Measurements from ENCODE around the gene SMPD4. TPM values are rescaled to one million over a fixed set of nuclear protein-coding genes. Genes with fewer than 3 reads are reported as not detected.
"Not testable (repeated sequence)": the region's sequence is repeated elsewhere in the genome, so short reads cannot be mapped to it uniquely, and the experiment has no call there.

The SMPD4 gene, protein sequence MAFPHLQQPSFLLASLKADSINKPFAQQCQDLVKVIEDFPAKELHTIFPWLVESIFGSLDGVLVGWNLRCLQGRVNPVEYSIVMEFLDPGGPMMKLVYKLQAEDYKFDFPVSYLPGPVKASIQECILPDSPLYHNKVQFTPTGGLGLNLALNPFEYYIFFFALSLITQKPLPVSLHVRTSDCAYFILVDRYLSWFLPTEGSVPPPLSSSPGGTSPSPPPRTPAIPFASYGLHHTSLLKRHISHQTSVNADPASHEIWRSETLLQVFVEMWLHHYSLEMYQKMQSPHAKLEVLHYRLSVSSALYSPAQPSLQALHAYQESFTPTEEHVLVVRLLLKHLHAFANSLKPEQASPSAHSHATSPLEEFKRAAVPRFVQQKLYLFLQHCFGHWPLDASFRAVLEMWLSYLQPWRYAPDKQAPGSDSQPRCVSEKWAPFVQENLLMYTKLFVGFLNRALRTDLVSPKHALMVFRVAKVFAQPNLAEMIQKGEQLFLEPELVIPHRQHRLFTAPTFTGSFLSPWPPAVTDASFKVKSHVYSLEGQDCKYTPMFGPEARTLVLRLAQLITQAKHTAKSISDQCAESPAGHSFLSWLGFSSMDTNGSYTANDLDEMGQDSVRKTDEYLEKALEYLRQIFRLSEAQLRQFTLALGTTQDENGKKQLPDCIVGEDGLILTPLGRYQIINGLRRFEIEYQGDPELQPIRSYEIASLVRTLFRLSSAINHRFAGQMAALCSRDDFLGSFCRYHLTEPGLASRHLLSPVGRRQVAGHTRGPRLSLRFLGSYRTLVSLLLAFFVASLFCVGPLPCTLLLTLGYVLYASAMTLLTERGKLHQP
- polyA plus RNA-seq (ENCODE audit: insufficient read length in 12 of 12): 10 to 100 TPM in 11 of 12 donors, not detected in 1; 34.4 to 63.5 (median 36.8) TPM
- long read RNA-seq, donor 1, partial matches to known transcripts: 857 of 914 reads
- long read RNA-seq, donor 1, other reads (novel, unspliced or antisense): 54 of 914 reads
- long read RNA-seq, donor 2, full-length matches to known transcripts: 5 of 16 reads
- long read RNA-seq, donor 2, partial matches to known transcripts: 11 of 16 reads
- long read RNA-seq, donor 2, other reads (novel, unspliced or antisense): 0 of 16 reads
- long read RNA-seq, donor 3, full-length matches to known transcripts: 2 of 2 reads
- long read RNA-seq, donor 3, partial matches to known transcripts: 0 of 2 reads
- long read RNA-seq, donor 3, other reads (novel, unspliced or antisense): 0 of 2 reads
- long read RNA-seq, donor 4, full-length matches to known transcripts: 2 of 2 reads
- long read RNA-seq, donor 4, partial matches to known transcripts: 0 of 2 reads
- long read RNA-seq, donor 4, other reads (novel, unspliced or antisense): 0 of 2 reads
- long read RNA-seq, donor 5, full-length matches to known transcripts: 5 of 876 reads
- long read RNA-seq, donor 5, partial matches to known transcripts: 822 of 876 reads
- long read RNA-seq, donor 5, other reads (novel, unspliced or antisense): 49 of 876 reads
- long read RNA-seq, donor 6, full-length matches to known transcripts: 3 of 3 reads
- long read RNA-seq, donor 6, partial matches to known transcripts: 0 of 3 reads
- long read RNA-seq, donor 6, other reads (novel, unspliced or antisense): 0 of 3 reads
- long read RNA-seq, donor 7, partial matches to known transcripts: 0 of 1 reads
- long read RNA-seq, donor 7, other reads (novel, unspliced or antisense): 0 of 1 reads
- long read RNA-seq, donor 8, full-length matches to known transcripts: 3 of 3 reads
- long read RNA-seq, donor 8, partial matches to known transcripts: 0 of 3 reads
- long read RNA-seq, donor 8, other reads (novel, unspliced or antisense): 0 of 3 reads
- long read RNA-seq, donor 9, full-length matches to known transcripts: 1 of 1 reads
- long read RNA-seq, donor 9, partial matches to known transcripts: 0 of 1 reads
- long read RNA-seq, donor 9, other reads (novel, unspliced or antisense): 0 of 1 reads
- long read RNA-seq, donor 10, full-length matches to known transcripts: 1 of 434 reads
- long read RNA-seq, donor 10, partial matches to known transcripts: 67 of 434 reads
- long read RNA-seq, donor 10, other reads (novel, unspliced or antisense): 366 of 434 reads
- long read RNA-seq, donor 11, full-length matches to known transcripts: 3 of 13 reads
- long read RNA-seq, donor 11, partial matches to known transcripts: 10 of 13 reads
- long read RNA-seq, donor 11, other reads (novel, unspliced or antisense): 0 of 13 reads

DNA sequence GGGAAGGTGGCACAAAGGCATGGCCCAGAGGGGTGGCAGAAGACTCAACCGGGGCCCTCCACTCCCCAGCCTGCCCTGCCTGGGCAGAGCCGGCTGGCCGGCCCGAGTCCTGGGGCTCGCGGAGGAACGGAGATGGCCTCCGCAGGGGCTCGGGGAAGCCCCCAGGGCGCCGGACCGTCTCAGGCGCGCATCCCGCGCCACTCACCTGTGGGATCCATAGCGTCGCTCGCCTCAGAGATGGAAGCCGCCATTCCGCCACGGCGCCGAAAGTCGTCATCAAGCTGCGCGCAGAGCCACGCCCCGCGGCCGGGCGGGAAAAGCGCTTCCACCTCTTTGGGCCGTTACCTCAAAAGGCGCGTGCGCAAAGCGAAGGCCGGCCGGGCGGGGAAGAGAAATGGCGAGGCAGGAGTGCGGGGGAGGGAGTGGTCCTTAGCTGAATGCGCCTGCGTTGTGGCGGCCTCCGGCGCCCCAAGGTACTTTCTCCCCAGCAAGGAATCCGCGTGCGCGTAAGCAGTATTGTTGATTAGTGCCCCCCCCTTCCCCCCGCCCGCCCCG is at the start of gene SMPD4:
SMPD4 (minus strand) TSS at position 278 of the 555 bp plus-strand sequence. CDS start 5,010 bp downstream, outside the sequence.
- peak; percentile 97 for DNase-seq

DNA sequence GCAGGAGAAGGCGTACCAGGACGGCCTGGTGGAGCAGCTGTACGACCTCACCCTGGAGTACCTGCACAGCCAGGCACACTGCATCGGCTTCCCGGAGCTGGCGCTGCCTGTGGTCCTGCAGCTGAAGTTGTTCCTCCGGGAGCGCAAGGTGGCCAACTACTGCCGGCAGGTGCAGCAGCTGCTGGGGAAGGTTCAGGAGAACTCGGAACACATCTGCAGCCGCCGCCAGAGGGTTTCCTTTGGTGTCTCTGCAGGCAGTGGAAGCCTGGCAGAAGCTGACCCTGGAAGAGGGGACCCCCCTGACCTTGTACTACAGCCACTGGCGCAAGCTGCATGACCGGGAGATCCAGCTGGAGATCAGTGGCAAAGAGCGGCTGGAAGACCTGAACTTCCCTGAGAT is 49.5 kb upstream of the SMPD4 start:
- not testable (repeated sequence) for DNase-seq

DNA sequence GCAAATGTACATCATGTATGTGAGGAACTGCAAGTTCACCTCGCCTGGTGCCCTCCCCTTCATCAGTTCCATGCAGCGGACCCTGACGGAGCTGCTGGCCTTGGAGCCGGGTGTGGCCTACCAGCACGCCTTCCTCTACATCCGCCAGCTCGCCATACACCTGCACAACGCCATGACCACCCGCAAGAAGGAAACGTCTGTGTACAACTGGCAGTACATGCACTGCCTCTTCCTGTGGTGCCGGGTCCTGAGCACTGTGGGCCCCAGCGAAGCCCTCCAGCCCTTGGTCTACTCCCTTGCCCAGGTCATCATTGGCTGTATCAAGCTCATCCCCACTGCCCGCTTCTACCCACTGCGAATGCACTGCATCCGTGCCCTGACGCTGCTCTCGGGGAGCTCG is 49.0 kb upstream of the SMPD4 start:
- not testable (repeated sequence) for DNase-seq

DNA sequence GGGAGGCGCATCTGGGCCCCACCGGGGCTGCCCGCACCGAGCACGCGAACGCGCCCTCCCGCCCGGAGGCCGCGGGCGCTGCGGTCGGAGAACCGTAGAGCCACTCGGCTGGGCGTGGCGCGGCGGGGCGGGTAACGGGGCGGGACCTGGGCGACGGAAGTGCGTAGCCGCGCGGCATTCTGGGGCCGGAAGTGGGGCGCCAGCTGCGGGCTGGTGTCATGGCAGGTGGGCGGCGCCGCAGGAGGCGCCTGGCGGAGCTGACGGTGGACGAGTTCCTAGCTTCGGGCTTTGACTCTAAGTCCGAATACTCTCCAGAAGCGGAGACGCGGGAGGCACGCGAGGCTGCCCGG is 47.7 kb upstream of the SMPD4 start:
- not testable (repeated sequence) for DNase-seq

DNA sequence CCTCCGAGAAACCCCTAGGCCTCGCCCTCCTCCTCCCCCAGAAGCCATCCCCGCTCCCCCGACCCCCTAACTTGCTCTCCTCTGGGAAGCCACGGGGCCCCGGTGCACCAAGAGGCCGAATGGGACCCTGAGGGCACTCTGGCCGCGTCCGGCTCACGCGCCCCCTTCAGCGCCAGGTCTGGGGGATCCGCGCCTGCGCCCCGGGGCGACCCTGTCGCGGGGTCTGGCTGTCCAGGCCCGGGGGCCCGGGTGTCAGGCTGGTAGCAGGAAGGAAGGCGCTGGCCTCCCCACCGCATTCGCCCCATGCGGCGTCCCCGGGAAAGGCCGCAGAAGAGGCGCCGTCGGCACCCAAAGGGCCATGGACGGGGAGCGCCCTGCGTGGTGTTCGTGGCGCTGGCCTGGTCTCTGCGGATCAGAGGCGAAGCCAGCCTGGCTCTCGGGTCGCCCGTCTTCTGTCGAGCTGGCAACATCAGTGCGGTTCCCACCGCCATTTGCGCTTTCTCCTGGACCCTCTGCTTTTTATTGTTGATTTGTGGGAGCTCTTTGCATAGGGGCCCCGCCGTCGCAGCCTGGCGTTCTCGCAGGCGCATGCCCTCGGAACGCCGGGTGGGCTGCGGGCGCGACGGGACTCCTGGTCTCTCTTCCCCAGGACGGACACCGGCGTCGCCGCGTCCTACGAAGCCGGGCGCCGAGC is 47.2 kb upstream of the SMPD4 start:
- not testable (repeated sequence) for DNase-seq

DNA sequence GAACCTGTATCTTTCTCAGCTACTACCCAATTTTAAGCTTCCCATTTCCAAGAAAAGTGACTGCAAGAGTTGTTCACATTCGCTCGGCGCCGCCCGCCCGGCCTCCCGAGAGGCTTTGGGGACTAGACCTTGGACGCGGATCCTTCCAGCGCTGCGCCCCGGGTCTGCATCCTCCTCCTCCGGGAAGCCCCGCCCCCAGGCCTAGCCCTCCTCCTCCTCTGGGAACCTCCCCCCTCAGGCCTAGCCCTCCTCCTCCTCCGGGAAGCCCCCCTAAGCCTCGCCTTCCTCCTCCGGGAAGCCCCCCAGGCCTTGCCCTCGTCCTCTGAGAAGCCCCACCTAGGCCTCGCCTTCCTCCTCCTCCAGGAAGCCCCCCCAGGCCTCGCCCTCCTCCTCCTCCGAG is 46.6 kb upstream of the SMPD4 start:
- not testable (repeated sequence) for DNase-seq

DNA sequence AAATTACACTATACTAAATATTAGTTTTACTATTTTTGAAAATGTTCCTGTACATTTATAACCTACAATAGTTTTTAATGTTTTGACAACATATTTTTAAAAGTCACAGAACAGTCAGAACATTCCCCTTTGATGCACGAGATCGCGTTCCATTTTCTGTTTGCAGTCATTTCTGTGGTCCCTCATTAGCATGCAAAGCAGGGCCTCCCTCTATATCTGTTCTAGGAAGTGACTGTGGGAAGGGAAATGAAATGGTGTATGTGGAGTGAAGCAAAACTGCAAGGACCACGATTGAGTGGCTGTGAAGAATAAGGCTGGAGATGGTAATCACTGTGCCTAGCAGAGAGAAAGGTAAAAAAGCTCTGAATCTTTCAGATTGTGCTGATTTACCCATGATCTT is 41.1 kb upstream of the SMPD4 start:
- DNase-seq: not testable (repeated sequence)

DNA sequence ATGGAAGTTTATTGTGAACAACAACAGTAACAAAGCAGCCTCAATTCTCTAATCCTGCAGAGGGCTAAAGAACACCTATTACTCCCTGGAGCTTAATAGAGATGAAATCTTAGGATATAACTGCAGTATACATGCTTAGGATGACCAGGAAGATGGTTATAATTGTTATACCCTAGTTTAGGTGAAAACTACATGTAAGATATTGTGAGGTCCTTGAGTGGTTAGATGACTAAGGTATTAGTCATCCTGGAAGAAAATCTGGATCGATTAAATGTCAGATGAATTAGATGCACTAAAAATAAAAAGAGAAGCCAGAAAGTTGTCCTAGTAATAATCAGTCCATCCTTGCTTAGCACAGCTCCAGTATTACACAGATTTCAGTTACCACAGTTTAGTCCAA is 39.1 kb upstream of the SMPD4 start:
- not testable (repeated sequence) for DNase-seq

DNA sequence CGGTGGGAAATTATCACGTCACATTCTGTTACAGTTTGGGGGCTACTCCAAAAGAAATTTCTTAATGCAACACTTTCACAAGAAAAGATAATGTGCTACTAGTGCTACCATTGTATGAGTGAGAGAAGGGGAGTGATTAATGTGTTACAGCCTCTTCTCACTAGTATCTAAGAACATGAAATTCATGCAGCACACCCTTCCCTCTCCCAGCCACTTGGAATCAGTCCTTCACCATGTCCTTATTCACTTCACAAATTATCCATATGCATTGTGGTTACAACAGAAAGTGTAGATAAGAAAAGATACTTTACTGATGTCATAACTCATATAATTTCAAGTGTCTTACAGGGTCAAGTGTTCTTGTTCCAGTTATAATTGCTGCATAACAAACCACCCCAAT is 37.7 kb upstream of the SMPD4 start:
- not testable (repeated sequence) for DNase-seq

DNA sequence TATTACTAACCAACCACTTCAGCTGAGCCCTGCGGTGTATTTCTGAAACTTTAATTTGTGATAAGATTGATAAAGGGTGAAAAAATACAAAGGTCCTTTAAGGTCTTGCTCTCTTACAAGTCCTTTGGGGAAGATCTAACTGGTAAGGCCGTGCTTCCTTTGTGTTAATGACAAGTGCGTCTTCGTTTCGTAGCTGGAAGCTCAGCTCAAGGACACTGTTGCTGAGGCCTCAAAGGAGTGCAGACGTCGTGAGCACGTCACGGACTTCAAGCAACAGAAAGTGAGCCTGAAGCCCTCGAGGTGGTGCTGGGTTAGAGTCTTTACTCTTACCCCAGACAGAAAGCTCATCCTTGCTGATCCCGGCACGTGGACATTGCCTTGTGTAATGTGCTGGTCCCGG is 25.6 kb upstream of the SMPD4 start:
- not testable (repeated sequence) for DNase-seq

DNA sequence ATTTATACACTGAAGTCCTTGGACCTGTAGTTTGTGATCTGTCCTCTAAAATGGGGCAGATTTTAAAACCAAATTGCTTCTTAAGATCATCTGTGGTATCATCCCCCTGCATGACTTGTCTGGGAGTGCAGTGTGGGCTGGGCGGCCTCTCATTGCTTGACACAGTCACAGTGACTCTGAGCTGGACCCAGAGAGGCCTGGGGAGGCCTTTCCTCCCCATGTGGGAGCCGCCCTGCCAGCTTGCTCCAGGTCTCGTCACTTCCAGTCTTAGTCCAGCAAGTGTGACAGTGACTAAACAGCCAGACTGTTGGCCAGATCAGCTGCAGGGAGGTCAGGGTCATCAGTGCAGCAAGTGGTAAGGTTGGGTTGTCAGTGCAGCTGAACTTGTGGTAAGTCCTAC is 21.7 kb upstream of the SMPD4 start:
- not testable (repeated sequence) for DNase-seq

DNA sequence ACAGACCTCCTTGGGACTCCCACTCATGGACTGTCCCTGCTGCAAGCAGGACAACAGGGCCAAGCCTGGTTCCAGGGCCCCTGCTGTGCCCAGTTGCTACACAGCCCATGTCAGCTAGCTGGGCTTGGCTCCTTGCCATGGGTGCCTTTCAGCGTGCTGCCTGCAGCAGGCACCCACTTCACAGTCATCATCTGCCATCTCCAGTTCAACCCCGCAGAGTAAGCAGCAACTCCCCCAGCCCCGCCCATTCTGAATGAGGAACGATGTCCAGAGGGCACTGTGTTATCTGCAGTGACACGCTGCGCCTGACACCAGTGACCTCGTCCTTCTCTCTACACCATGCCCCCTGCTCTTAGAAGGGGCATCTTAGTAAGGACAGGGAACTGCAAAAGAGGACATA is 21.1 kb upstream of the SMPD4 start:
- DNase-seq: not testable (repeated sequence)

DNA sequence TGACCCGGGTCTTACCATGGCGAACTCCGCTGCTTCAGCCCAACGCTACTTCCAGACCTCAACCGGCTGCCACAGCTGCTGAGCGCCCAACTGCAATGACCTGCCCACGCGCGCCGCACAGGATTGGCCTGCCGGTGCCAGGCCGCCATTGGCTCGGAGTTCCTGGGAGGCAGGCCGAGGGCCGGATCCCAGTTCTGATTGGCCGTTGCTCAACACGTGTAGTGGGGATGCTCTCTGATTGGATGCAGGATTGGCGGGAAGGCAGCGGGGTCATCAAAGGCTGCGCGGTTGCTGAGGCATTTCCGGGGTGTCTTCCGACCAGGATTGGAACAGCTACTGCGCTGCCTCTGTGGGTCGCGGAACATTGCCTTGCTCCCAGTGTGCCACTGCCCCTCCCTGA is 16.9 kb upstream of the SMPD4 start, which contains the start of gene TUBA3E:
TUBA3E (minus strand) TSS at position 97 of the 400 bp plus-strand sequence; CDS start at position 18, 79 bp downstream.
- no peak for DNase-seq

DNA sequence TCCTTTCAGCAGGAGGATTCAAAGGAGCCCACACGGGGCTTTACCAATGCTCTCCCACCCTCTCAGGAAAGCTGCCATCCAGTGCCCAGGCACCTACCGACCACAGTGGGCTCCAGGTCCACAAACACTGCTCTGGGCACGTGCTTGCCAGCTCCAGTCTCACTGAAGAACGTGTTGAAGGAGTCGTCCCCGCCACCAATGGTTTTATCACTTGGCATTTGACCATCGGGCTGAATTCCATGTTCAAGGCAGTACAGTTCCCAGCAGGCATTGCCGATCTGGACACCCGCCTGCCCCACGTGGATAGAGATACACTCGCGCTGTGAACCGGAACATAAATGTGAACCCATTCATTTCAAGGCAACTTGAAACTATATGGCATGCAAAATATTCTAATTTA is 14.7 kb upstream of the SMPD4 start:
- DNase-seq: not testable (repeated sequence)

DNA sequence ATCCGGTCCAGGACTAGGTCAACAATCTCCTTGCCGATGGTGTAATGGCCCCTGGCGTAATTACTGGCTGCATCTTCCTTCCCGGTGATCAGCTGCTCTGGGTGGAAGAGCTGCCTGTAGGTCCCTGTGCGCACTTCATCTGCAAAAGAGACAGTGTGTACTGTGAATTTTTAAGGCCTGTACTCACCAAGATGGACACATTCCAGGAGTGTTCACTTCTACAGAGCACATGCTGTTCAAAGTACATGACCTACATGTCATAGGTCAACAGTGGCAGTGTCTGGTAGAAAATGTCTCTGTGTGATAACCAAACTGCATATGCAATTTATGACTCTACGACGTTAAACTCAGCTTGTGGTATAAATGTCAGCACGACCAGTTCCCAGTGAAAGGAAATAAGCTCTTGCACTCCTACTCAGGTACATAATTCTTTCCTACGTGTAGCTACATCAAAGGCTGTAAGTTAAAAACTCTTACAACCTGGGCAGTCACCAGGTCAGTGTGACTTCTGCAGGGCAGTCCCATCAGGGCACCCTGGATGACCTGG is 13.8 kb upstream of the SMPD4 start:
- DNase-seq: not testable (repeated sequence)

DNA sequence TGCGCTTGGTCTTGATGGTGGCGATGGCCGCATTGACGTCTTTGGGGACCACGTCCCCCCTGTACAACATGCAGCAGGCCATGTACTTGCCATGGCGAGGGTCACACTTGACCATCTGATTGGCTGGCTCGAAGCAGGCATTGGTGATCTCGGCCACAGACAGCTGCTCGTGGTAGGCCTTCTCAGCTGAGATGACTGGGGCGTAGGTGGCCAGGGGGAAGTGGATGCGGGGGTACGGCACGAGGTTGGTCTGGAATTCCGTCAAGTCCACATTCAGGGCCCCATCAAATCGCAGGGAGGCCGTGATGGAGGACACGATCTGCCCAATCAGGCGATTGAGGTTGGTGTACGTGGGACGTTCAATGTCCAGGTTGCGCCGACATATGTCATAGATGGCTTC is 12.4 kb upstream of the SMPD4 start:
- DNase-seq: not testable (repeated sequence)

DNA sequence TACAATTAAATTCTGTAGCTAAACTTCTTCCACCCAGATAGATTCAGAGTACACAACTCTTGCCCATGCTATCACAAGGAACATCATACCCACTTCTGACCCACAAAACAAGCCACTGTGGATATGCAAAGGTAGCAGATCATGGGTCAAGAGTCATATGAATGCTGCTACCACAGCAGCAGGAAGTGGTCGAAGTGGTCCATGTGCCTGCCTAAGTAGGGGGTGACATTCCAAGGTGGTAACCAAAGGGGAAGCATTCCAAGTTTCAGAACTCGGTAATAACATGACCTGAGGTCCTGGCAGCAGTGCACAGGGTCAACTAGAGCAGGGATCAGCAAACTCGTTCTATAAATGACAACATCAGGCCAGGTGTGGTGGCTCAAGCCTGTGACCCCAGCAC is 11.0 kb upstream of the SMPD4 start:
- DNase-seq: not testable (repeated sequence)

DNA sequence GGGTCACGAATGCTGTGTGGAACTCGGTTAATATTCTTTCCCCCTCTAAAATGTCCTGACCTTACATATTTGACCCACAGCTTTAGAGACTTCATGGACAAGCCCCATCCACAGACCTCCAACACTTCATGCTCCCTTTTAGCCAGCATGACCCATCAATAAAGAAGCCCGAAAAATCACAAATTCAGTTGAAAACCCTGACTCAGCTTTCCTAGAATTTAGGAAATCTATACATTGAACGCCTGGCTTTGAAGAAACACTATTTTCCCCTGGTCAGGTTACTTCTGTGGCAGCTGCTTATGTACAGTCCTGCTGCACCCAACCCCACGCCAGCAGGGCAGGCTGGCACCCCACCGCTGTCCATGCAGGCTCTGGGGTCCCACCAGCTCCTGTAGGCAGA is 9.9 kb upstream of the SMPD4 start:
- DNase-seq: not testable (repeated sequence)
